HG03175 (cell line): Measurements from ENCODE around the gene PPFIBP1.
A peak's percentile ranks its signal among the peaks of the same experiment; 100 is the strongest.
"Not testable (repeated sequence)": the region's sequence is repeated elsewhere in the genome, so short reads cannot be mapped to it uniquely, and the experiment has no call there.

ENCODE experiments used
- ATAC-seq: cut with Tn5 transposase; IDR thresholded peaks from one replicate; pipeline ENCODE4 v1.9.1; 2021; ENCODE audit warnings: mild to moderate bottlenecking, moderate library complexity; ENCODE audit not compliant: unreplicated experiment

PPFIBP1 gene

GRCh38 chr12:27696864-27697564 is 173.0 kb downstream of the PPFIBP1 start:
- ATAC-seq = no peak

GRCh38 chr12:27703720-27704452 is 179.9 kb downstream of the PPFIBP1 start:
- ATAC-seq = peak; percentile 83

- ATAC-seq = no peak
Observed at GRCh38 chr12:27705263-27705662, 181.3 kb downstream of the PPFIBP1 start.

GRCh38 chr12:27707216-27707615 is 183.2 kb downstream of the PPFIBP1 start:
- no peak for ATAC-seq

- ATAC-seq = no peak
Observed at GRCh38 chr12:27709212-27709931, 185.4 kb downstream of the PPFIBP1 start.

- ATAC-seq = peak; percentile 40
Observed at GRCh38 chr12:27709932-27710591, 186.1 kb downstream of the PPFIBP1 start.

- peak; percentile 97 for ATAC-seq
Observed at GRCh38 chr12:27710592-27711316, 186.7 kb downstream of the PPFIBP1 start, which contains the start of gene MRPS35. Gene MRPS35, plus strand, starts transcription at chr12:27710832. Its CDS starts 12 bp downstream, at chr12:27710844.

- peak; percentile 23 for ATAC-seq
Observed at GRCh38 chr12:27711317-27711682, 187.3 kb downstream of the PPFIBP1 start.

- no peak for ATAC-seq
Observed at GRCh38 chr12:27711967-27712366, 188.0 kb downstream of the PPFIBP1 start.

- no peak for ATAC-seq
Observed at GRCh38 chr12:27723212-27723611, 199.2 kb downstream of the PPFIBP1 start.

- no peak for ATAC-seq
Observed at GRCh38 chr12:27730097-27730588, 206.1 kb downstream of the PPFIBP1 start.

- ATAC-seq = no peak
Observed at GRCh38 chr12:27732281-27732680, 208.3 kb downstream of the PPFIBP1 start.

- peak; percentile 70 for ATAC-seq
Observed at GRCh38 chr12:27733052-27733656, 209.1 kb downstream of the PPFIBP1 start.

GRCh38 chr12:27733791-27734190 is 209.8 kb downstream of the PPFIBP1 start:
- ATAC-seq = no peak

GRCh38 chr12:27734321-27734720 is 210.3 kb downstream of the PPFIBP1 start:
- not testable (repeated sequence) for ATAC-seq

- no peak for ATAC-seq
Observed at GRCh38 chr12:27743601-27744000, 219.6 kb downstream of the PPFIBP1 start.
